Measurements from ENCODE around the gene LGALS8. TPM values are rescaled to one million over a fixed set of nuclear protein-coding genes. Genes with fewer than 3 reads are reported as not detected.

LGALS8 gene
- total RNA-seq, 4 donors from 2014 or later, result 45.7 to 112 (median 61.5) TPM

DNA sequence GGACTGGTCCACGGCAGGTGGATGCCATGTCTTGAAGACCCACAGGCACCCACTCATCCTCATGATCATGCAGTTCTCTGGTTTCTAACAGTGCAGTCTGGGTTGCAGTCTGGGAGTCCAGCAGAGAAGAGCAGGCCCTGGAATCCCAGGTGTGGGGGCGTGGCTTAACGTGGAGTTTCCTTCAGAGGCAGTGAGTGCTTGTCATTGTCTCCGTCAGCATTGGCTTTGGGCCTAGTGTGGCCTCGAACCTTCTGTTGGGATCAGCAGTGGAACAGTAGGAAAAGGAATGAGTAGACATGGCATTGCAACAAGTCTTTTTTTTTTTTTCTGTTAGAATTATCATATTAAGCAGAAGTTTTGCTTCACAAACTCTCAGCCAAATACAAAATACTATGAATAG, 12.8 kb downstream of the LGALS8 start:
- H3K9me3 ChIP-seq, result no peaks in the 10 kb centered on the region
- no peak for DNase-seq
- intact Hi-C loops (cut with DNase I; ENCODE audit: low total_unique reads), result no loop called here
- H3K36me3 ChIP-seq, result no peaks in the 10 kb centered on the region
- no peak overlapping the region for H3K27ac ChIP-seq
- H3K27me3 ChIP-seq, result no peaks in the 10 kb centered on the region
- no peak for TF ChIP-seq POLR2A (IDR thresholded peaks at IDR 0.05)
- TF ChIP-seq, protein P1, sequence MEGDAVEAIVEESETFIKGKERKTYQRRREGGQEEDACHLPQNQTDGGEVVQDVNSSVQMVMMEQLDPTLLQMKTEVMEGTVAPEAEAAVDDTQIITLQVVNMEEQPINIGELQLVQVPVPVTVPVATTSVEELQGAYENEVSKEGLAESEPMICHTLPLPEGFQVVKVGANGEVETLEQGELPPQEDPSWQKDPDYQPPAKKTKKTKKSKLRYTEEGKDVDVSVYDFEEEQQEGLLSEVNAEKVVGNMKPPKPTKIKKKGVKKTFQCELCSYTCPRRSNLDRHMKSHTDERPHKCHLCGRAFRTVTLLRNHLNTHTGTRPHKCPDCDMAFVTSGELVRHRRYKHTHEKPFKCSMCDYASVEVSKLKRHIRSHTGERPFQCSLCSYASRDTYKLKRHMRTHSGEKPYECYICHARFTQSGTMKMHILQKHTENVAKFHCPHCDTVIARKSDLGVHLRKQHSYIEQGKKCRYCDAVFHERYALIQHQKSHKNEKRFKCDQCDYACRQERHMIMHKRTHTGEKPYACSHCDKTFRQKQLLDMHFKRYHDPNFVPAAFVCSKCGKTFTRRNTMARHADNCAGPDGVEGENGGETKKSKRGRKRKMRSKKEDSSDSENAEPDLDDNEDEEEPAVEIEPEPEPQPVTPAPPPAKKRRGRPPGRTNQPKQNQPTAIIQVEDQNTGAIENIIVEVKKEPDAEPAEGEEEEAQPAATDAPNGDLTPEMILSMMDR (IDR thresholded peaks at IDR 0.05), result no peak
- H3K4me1 ChIP-seq, result no peaks in the 10 kb centered on the region
- H3K4me3 ChIP-seq, result no peak overlapping the region

GRCh38 chr1:236540813-236541465, 17.2 kb downstream of the LGALS8 start:
- H3K4me1 ChIP-seq, result no peaks in the 10 kb centered on the region
- H3K9me3 ChIP-seq, result no peaks in the 10 kb centered on the region
- no peak for DNase-seq
- H3K27me3 ChIP-seq, result no peaks in the 10 kb centered on the region
- H3K27ac ChIP-seq, result no peak overlapping the region
- no peak overlapping the region for H3K4me3 ChIP-seq
- no peak for TF ChIP-seq POLR2A (IDR thresholded peaks at IDR 0.05)
- TF ChIP-seq, protein P1 (IDR thresholded peaks at IDR 0.05), result no peak
- H3K36me3 ChIP-seq, result no peaks in the 10 kb centered on the region
- intact Hi-C loops (cut with DNase I; ENCODE audit: low total_unique reads), result no loop called here

DNA sequence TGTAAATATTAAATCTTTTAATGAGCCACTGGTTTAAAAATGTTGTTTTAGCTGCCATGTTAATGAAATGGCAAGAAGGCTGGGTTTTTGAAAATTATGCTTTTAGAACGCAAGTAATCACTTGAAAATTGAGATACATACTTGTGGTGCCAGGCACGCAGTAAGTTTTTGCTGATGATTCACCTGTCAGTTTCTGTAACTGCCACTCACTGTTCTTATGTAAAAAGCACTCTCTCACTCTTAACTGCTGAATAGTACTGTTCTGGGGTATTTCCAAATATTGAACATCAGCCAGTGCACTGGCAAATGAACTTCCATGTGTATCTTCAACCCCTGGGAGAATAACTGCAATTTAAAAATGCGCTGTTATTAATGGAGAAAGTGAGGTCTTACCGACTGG, 17.9 kb downstream of the LGALS8 start:
- intact Hi-C loops (cut with DNase I; ENCODE audit: low total_unique reads), result no loop called here
- Histone ChIP-seq H3K27ac (no peak overlapping the region), H3K4me3 (no peak overlapping the region), H3K36me3 (no peaks in the 10 kb centered on the region), H3K9me3 (no peaks in the 10 kb centered on the region), H3K27me3 (no peaks in the 10 kb centered on the region), H3K4me1 (no peaks in the 10 kb centered on the region)
- TF ChIP-seq, protein P1 (IDR thresholded peaks at IDR 0.05), result no peak
- no peak for TF ChIP-seq POLR2A (IDR thresholded peaks at IDR 0.05)
- no peak for DNase-seq

DNA sequence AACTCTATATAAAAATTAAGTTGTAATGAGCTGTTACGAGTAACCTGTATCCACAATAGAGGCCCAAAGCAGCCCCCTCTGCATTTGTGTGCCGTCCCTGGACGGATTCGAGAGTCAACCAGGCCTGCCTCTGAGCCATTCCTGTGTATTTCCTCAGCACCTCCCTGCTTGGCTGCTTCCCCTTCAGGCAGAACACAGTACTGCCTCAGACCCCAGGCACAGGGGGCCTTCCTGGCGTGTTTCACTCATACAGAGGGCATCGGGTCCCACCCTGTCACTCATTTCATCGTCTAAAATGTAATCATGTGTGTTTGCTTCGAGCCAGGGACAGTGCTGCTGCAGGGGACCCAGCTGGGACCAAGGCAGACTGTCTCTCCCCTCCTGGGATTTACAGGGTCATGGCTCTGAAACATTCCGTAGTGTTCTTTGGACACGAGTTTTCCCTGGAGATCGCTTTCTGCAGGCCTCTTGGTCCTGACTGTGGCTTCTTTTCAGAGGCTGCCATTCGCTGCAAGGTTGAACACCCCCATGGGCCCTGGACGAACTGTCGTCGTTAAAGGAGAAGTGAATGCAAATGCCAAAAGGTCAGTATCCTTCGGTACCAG, 19.4 kb downstream of the LGALS8 start:
- Histone ChIP-seq H3K4me3 (no peak overlapping the region), H3K27me3 (no peaks in the 10 kb centered on the region), H3K36me3 (no peaks in the 10 kb centered on the region), H3K27ac (no peak overlapping the region), H3K9me3 (no peaks in the 10 kb centered on the region), H3K4me1 (no peaks in the 10 kb centered on the region)
- TF ChIP-seq POLR2A (IDR thresholded peaks at IDR 0.05), result no peak
- TF ChIP-seq, protein P1 (IDR thresholded peaks at IDR 0.05), result no peak
- no peak for DNase-seq
- intact Hi-C loops (cut with DNase I; ENCODE audit: low total_unique reads), result no loop called here

DNA sequence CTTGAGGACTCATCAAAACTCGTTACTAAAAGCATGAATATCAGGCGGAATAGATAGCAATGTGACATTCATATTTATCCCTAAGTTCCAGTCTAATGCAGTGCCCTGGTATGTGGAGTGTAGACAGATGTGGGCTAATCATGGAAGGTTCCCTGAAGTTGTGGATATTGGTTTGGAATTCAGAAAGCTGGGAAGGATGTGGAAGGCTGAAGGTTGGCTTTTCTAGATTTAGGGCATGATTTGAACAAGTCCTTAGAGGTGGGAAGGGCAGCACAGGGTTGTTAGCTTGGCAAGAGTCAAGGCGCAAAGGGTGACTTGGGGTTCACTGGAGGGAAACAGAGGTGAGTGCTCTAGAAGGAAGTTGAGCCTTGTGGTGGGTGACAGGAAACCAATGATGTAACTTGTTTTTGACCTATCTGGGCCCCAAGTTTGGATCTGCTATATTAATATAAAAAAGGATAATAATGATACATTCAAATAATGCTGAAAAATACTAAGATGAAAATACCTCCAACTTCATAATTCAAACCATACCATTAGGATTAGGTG, 21.9 kb downstream of the LGALS8 start:
- intact Hi-C loops (cut with DNase I; ENCODE audit: low total_unique reads), result no loop called here
- no peak for TF ChIP-seq POLR2A (IDR thresholded peaks at IDR 0.05)
- TF ChIP-seq, protein P1 (IDR thresholded peaks at IDR 0.05), result no peak
- Histone ChIP-seq H3K4me3 (no peak overlapping the region), H3K27ac (no peak overlapping the region), H3K36me3 (no peaks in the 10 kb centered on the region), H3K9me3 (no peaks in the 10 kb centered on the region), H3K27me3 (no peaks in the 10 kb centered on the region), H3K4me1 (no peaks in the 10 kb centered on the region)
- DNase-seq, result no peak
